HG02870 (cell line): ENCODE data around the gene DDC.
A peak's percentile ranks its signal among the peaks of the same experiment; 100 is the strongest.

ENCODE experiments used
- ATAC-seq: cut with Tn5 transposase; IDR thresholded peaks from one replicate; pipeline ENCODE4 v1.9.1; 2021; ENCODE audit warnings: mild to moderate bottlenecking, moderate library complexity; ENCODE audit not compliant: unreplicated experiment

Gene DDC

GRCh38 chr7:50418526-50419290, 146.5 kb downstream of the DDC start:
- ATAC-seq: no peak

- ATAC-seq: peak; percentile 76
Measured at GRCh38 chr7:50418086-50418515, 147.1 kb downstream of the DDC start.

GRCh38 chr7:50416527-50417182, 148.6 kb downstream of the DDC start:
- peak; percentile 79 for ATAC-seq

- ATAC-seq: no peak
Measured at GRCh38 chr7:50415844-50416364, 149.3 kb downstream of the DDC start.

GRCh38 chr7:50413561-50413960, 151.6 kb downstream of the DDC start:
- ATAC-seq: no peak

GRCh38 chr7:50412973-50413372, 152.2 kb downstream of the DDC start:
- ATAC-seq: no peak

GRCh38 chr7:50411332-50411731, 153.9 kb downstream of the DDC start:
- ATAC-seq: peak; percentile 32

GRCh38 chr7:50409856-50410745, 155.1 kb downstream of the DDC start:
- peak; percentile 40 for ATAC-seq
